ENCODE results near the gene RAB11FIP2.

The RAB11FIP2 gene

DNA sequence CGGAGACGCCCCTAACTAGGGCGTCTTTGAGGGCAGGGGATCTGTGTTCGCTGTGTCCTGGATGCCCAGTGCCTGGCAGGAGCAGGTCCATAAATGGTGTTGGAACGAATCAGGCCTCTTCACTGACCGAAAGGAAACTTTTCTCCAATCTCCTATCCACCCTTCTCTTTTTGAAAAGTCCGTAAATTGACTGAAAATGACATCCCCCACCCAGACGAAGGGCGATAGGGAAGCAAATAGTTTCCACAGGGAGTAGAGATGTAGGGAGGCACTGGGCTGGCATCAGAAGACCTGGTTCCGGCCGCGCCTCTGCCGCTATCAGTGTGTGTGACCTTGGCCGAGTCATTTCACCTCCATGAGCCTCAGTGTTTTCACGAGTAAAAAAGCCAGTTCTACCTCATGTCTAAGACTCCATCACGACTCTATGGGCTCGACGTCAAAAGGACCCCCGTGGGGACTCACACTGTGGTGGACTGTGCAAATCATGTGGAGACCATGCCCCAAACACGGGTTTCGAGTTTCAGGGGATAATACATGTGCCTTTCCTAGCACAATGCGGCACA lies 497 bp upstream of the RAB11FIP2 start:
- H3K27me3 Mint-ChIP-seq (ENCODE audit: low read depth) = no peaks in the 10 kb centered on the region
- peak overlapping the region; percentile 78 to 96 (median 87) for H3K27ac Mint-ChIP-seq
- H3K36me3 Mint-ChIP-seq (ENCODE audit: low read depth) = no peaks in the 10 kb centered on the region
- H3K4me1 Mint-ChIP-seq = peaks cover 30% of the 10 kb centered on the region
- H3K9me3 Mint-ChIP-seq = no peaks in the 10 kb centered on the region
- H3K4me3 Mint-ChIP-seq = peak overlapping the region; percentile 92 to 98 (median 96)
- TF ChIP-seq, protein P1, sequence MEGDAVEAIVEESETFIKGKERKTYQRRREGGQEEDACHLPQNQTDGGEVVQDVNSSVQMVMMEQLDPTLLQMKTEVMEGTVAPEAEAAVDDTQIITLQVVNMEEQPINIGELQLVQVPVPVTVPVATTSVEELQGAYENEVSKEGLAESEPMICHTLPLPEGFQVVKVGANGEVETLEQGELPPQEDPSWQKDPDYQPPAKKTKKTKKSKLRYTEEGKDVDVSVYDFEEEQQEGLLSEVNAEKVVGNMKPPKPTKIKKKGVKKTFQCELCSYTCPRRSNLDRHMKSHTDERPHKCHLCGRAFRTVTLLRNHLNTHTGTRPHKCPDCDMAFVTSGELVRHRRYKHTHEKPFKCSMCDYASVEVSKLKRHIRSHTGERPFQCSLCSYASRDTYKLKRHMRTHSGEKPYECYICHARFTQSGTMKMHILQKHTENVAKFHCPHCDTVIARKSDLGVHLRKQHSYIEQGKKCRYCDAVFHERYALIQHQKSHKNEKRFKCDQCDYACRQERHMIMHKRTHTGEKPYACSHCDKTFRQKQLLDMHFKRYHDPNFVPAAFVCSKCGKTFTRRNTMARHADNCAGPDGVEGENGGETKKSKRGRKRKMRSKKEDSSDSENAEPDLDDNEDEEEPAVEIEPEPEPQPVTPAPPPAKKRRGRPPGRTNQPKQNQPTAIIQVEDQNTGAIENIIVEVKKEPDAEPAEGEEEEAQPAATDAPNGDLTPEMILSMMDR (IDR thresholded peaks at IDR 0.05; ENCODE audit: unreplicated experiment in 3 of 3) = no peak

DNA sequence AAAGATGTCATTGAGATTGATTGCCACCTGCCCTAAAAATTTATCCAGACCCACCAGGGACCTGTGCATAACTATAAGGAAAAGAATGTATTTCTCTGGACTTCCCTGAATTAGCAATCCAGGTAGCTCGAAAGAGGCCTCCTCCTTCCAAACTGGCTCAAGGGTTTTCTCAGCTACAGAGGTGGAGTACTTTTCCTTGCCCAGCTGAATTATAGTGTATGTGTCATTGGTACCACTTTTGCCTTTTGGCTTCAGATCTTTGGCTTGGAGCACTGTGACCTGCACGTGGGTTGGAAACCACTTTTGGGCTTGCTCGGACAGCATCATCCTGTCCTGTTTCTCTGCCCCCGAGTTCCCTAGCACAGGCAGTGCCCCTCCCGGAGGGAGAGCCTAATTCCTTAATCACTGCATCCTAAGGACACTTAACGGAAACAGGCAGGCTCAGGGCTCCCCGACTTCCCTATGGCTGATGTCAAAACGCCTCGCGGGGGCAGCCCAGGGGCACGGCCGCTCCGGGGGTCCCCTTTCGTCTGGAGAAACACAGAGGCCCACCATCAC lies 825 bp downstream of the RAB11FIP2 start:
- TF ChIP-seq, protein P1 (IDR thresholded peaks at IDR 0.05; ENCODE audit: unreplicated experiment in 3 of 3) = no peak
- H3K4me1 Mint-ChIP-seq = peaks cover 43% of the 10 kb centered on the region
- H3K36me3 Mint-ChIP-seq (ENCODE audit: low read depth) = no peaks in the 10 kb centered on the region
- H3K27ac Mint-ChIP-seq = peak overlapping the region; percentile 83 to 96 (median 91)
- peak overlapping the region; percentile 92 to 98 (median 96) for H3K4me3 Mint-ChIP-seq
- H3K9me3 Mint-ChIP-seq = no peaks in the 10 kb centered on the region
- H3K27me3 Mint-ChIP-seq (ENCODE audit: low read depth) = no peaks in the 10 kb centered on the region

DNA sequence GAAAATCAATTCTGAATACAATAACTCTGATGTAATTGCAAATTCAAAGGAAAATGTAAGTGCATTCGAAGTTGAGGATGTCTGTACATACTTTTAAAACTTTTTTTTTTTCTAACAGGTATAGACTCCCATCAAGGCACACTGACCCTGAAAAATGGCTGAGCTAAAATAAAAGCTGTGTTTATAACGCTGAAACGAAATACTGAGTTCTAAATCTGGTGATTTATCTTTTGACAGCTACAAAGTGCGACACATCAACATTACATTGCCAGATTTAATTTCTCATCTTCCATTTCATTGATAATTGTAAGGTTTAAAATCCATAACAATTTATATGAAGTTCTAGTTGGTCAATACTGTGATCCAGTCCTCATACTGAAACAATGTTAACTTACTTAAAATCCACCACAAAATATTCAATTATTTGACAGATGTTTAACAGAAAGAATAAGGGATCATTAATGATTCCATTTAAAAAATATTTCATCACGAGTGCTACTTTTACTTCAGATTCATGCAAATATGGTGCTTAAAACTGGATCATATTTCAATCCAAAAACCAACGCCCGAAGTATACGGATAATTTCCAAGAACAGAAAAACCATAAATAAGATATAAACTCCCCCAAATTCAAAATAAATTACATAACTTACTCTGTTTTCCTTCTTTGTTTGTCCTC lies 1.4 kb downstream of the RAB11FIP2 start:
- H3K9me3 Mint-ChIP-seq = no peaks in the 10 kb centered on the region
- H3K36me3 Mint-ChIP-seq (ENCODE audit: low read depth) = no peaks in the 10 kb centered on the region
- peak overlapping the region; percentile 92 to 98 (median 96) for H3K4me3 Mint-ChIP-seq
- peaks cover 49% of the 10 kb centered on the region for H3K4me1 Mint-ChIP-seq
- no peaks in the 10 kb centered on the region for H3K27me3 Mint-ChIP-seq (ENCODE audit: low read depth)
- peak overlapping the region; percentile 83 to 96 (median 91) for H3K27ac Mint-ChIP-seq
- TF ChIP-seq, protein P1 (IDR thresholded peaks at IDR 0.05; ENCODE audit: unreplicated experiment in 3 of 3) = no peak

DNA sequence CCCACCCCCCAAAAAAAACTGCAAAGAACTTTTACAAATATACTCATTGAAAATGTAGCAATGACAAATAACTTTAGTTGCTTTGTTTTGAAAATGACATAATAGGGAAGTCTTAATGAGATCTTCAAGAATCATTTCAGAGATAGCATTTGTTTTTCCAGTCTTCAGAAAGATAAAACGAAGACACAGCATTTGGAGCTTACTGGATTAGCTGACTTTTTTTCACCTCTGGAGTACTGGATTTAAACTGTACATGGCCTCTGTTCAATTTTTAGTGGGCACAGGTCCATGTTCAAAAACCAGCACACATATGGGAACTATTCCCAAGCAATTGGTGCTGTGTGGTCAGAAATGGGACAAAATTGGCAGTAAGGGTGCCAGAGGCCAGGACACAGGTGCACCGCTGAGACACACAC lies 3.9 kb downstream of the RAB11FIP2 start:
- TF ChIP-seq, protein P1 (IDR thresholded peaks at IDR 0.05; ENCODE audit: unreplicated experiment in 3 of 3) = no peak
- Mint-ChIP-seq H3K9me3 (no peaks in the 10 kb centered on the region), H3K27ac (peak overlapping the region; percentile 52 to 86 (median 83)), H3K27me3 (ENCODE audit: low read depth) (no peaks in the 10 kb centered on the region), H3K4me3 (peak overlapping the region; percentile 50 to 81 (median 68)), H3K36me3 (ENCODE audit: low read depth) (peaks cover 6% of the 10 kb centered on the region), H3K4me1 (peaks cover 56% of the 10 kb centered on the region)

DNA sequence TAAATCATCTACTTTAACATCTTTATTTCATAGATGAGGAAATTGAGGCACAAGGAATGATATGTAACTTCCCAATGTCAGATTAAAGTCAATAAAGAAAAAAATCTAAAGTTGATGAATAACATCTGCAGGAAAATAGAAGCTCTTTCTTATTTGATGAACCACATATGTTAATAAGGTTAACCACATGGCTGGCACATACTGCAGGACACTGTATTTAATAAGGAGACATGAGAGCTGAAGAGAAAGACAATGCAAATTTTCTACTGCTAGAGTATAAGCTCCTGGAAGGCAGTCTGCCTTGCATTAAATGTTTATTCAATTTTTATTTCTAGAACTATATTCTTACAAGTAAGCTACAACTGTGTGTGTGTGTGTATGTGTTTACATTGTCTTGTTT lies 4.4 kb downstream of the RAB11FIP2 start:
- no peaks in the 10 kb centered on the region for H3K27me3 Mint-ChIP-seq (ENCODE audit: low read depth)
- H3K27ac Mint-ChIP-seq = peak overlapping the region; percentile 52 to 86 (median 83)
- H3K4me3 Mint-ChIP-seq = peak overlapping the region; percentile 50 to 81 (median 68)
- H3K4me1 Mint-ChIP-seq = peaks cover 56% of the 10 kb centered on the region
- TF ChIP-seq, protein P1 (IDR thresholded peaks at IDR 0.05; ENCODE audit: unreplicated experiment in 3 of 3) = no peak
- H3K9me3 Mint-ChIP-seq = no peaks in the 10 kb centered on the region
- peaks cover 6% of the 10 kb centered on the region for H3K36me3 Mint-ChIP-seq (ENCODE audit: low read depth)

Measured in nephron (organoid).